NT2/D1 (cell line): ENCODE measurements around the gene APLP1.

ENCODE experiments used
- YY1 ChIP-seq: IDR thresholded peaks from 2 replicates; pipeline ENCODE4 v1.6.1; 2011; ENCODE audit not compliant: insufficient read length, insufficient read depth
- ZNF274 ChIP-seq: IDR thresholded peaks from 2 replicates; pipeline ENCODE4 v1.6.1; 2011; ENCODE audit warnings: mild to moderate bottlenecking, low read depth, low read length

DNA sequence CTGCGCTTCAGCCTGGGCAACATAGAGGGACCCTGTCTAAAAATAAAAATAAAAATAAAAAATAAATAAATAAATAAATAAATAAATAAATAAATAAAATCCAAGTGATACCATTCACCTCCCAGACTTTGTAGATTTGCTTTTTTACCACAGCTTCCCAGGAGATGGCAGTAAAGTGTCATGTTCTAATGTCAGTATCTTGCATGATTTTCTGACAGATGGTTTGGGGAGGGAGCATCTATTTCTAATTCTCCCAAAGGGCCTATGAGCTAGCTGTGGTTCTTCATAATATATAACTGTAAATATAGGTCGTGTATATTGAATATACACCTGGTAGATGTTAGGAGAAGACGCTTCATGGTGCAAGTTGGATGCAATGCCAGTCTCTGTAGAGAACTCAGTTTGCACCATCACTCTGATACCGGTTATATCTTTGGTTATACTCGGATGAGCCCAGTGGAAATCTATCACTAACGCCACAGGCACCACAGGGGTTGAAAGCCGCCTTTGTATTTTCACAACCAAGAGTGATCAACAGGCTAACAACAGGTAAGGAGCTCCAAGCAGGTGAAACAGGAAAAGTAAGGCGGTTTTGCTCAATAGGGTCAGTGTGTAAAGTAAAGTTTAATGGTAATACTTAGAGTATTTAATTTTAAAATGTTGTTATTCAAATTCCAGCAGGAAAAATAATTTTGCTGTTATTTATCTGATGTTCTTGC lies 13.9 kb downstream of the APLP1 start:
- TF ChIP-seq ZNF274: no peak
- no peak for TF ChIP-seq YY1
